Endometrial microvascular endothelial cells (primary cell): Measurements from ENCODE around the gene PRSS3. TPM values are rescaled to one million over a fixed set of nuclear protein-coding genes. Genes with fewer than 3 reads are reported as not detected.
"Not testable (repeated sequence)": the region's sequence is repeated elsewhere in the genome, so short reads cannot be mapped to it uniquely, and the experiment has no call there.

Experiments
- in situ Hi-C: cut with HindIII; loops from 2 replicates; pipeline ENCODE4 v1.10.0; 2017; ENCODE audit warnings: low sequenced_read_pairs, low pct_unique_long_range_greater_than_20kb; ENCODE audit errors: inconsistent ontology term
- total RNA-seq: library from RNA; depleted of rRNA; stranded (reverse); fragments of >200 nt; gene quantifications from one replicate; pipeline ENCODE4 v1.2.3, GENCODE V29; 2015; ENCODE audit errors: inconsistent ontology term

Gene PRSS3
- total RNA-seq, 1 donor from 2014 or later: 90.0 TPM

- in situ Hi-C loops: no loop called here
These were observed 18.6 kb downstream of the PRSS3 start for GRCh38 chr9:33813712-33814641.

GRCh38 chr9:33815781-33816180 lies 20.4 kb downstream of the PRSS3 start:
- in situ Hi-C loops: no loop called here

GRCh38 chr9:33816327-33817252 lies 21.2 kb downstream of the PRSS3 start, which contains the start of gene UBE2R2:
UBE2R2 (plus strand) TSS chr9:33817160; CDS start chr9:33817758, 598 bp downstream.
- in situ Hi-C loops: no loop called here

GRCh38 chr9:33817327-33818166 lies 22.2 kb downstream of the PRSS3 start:
- in situ Hi-C loops: no loop called here

DNA sequence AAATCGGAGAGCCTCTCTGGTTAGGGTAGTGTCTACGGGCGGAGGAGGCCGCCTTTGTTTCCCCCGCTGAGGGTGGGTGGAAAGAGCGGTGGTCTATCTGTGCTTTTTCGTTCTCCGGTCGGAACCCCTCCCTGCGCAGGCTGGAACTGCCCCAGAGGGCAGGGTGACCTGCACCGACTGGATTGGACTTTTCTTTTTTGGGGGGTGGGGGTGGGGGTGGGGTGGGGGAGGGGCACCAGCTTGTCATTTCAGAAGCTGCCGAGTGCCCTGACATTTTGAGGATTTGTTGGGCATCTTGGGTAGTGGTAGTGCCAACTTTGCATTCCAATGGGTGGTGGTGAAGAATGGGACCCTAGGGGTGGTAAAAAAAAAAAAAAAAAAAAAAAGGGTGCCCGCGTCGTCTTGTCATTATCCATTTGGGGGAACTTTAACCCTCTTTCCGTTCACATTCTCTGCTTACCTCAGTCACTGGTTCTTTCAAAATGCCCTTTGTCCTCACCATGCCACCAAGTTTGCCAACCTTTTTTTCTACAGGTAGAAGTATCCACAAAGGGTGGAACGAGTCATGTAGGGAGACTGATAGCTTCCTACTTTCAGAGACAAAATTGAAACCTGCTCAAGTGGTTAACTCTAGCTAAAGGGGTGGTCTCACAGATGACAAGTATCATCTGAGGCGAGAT lies 22.9 kb downstream of the PRSS3 start:
- in situ Hi-C loops: no loop called here

DNA sequence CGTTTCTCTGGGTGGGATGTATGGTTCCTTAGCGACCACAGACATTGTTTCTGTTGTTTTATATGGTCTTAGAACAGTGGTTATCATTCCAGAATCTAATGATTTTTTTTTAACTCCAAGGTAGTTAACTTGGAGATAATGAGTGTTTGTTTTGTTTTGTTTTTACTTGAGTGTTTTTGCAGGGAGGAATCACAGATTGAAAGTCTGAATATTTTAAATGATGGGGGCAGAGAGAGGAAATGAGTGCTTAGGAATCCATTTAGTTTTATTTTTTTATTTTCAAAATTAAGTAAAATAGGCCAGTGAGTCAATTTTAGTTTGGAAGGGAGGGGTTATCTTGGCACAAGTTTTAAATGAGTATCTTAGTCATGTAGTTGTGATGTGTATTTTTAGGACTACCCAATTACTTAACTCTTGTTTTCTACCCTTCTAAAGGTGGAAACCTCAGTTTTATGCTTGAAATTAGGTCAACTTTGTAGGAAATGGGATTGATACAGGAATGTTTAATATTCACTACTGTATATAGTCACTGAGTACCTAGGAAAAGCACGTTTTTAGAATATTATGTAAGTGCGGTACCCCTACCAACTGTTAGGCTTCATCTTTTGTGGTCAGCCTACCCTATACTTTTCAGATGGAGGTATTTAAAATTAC lies 23.6 kb downstream of the PRSS3 start:
- in situ Hi-C loops: no loop called here

GRCh38 chr9:33820231-33820745 lies 24.9 kb downstream of the PRSS3 start:
- in situ Hi-C loops: no loop called here

DNA sequence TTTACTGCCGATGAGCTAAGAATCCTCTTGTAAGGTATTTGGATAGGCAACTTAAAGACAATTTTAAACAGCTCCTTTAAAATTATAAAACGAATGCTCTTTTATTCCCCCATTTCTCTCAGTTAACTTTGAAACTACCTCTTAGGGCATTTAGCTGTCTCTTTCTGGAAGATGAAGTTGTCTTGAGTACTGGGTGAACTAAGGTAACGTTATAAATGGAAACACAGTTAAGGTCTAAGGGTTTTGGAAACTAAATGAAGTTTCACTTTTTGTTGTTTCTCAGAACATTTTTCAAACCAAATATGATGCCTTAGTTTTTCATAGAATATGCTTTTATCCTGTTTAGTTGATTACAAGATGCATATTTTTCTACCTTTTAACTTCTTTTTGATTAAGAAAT lies 28.4 kb downstream of the PRSS3 start:
- in situ Hi-C loops: no loop called here

GRCh38 chr9:33827285-33827684 lies 31.9 kb downstream of the PRSS3 start:
- in situ Hi-C loops: not testable (repeated sequence)

DNA sequence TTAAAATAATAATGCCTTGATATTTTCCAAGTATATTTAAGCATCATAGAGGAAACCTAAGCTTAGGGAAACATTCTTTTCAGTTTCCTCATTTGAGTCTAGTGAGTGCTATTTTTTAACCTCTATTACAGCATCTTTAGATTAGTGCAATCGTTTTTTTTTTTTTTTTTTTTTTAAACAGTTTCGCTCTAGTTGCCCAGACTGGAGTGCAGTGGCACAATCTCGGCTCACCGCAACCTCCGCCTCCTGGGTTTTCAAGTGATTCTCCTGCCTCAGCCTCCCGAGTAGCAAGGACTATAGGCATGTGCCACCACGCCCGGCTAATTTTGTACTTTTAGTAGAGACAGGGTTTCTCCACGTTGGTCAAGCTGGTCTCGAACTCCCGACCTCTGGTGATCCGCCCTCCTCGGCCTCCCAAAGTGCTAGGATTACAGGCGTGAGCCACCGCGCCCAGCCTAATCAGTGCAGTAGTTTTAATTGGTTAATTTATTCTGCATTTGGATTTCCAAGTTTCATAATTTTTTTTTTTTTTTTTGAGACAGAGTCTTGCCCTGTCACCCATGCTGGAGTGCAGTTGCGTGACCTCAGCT lies 34.4 kb downstream of the PRSS3 start:
- in situ Hi-C loops: not testable (repeated sequence)

DNA sequence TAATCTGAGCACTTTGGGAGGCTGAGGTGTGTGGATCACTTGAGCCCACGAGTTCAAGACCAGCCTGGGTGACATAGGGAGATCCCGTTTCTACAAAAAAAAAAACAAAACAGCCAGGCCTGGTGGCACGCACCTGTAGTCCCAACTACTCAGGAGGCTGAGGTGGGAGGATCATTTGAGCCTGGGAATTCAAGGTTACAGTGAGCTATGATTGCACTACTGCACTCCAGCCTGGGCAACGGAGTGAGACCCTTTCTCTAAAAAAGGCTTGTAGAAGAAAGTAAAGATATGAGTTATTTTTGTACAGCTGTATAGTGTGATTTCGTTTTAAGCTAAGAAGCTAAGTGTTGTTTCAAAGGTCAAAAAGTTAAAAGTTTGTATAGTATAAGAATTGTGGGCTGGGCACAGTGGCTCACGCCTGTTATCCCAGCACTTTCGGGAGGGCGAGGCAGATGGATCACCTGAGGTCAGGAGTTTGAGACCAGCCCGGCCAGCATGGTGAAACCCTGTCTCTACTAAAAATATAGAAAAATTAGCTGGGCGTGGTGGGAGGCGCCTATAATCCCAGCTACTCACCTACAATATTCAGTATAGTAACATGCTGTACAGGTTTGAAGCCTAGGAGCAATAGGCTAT lies 40.4 kb downstream of the PRSS3 start:
- in situ Hi-C loops: no loop called here

- in situ Hi-C loops: not testable (repeated sequence)
These were observed 40.9 kb downstream of the PRSS3 start for GRCh38 chr9:33836261-33836660.

GRCh38 chr9:33837138-33837537 lies 41.8 kb downstream of the PRSS3 start:
- in situ Hi-C loops: no loop called here

DNA sequence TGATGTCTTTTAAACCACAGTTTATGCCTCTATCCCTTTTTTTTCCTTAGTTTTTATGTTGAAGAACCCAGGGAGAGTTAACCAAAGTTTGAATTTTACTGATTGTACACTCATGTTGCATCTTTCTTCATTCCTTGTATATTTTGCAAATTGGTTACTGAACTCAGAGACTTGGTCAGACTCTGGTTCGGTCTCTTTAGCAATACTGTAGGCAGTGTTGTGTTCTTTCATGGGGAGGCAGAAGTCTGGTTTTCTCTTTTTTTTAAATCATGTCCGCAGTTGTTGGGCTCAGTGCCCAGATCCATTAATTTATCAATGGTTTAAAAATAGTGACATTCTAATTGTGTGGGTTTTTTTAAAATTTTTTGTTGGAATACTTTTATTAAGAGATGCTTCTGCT lies 45.0 kb downstream of the PRSS3 start:
- in situ Hi-C loops: no loop called here

DNA sequence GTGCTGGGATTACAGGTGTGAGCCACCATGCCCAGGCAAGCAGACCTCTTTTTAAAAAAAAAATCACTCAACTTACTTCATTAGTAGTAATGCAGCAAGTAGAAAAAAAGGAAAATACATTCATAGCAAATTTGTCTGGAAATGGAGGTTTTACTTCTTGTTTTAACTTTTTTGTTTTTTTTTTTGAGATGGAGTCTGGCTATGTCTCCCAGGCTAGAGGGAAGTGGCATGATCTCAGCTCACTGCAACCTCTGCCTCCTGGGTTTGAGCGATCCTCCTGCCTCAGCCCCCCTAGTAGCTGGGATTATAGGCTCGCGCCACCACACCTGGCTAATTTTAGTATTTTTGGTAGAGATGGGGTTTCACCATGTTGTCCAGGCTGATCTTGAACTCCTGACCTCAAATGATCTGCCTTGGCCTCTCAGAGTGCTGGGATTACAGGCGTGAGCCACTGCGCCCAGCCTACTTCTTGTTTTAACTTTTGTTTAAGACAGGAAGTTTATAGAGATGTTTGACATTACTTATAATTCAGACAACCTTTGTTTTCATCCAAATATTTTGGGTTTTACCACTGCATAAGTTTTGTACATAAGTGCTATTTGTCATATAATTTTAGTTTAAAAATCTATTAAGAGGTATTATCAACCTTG lies 48.1 kb downstream of the PRSS3 start:
- in situ Hi-C loops: no loop called here

DNA sequence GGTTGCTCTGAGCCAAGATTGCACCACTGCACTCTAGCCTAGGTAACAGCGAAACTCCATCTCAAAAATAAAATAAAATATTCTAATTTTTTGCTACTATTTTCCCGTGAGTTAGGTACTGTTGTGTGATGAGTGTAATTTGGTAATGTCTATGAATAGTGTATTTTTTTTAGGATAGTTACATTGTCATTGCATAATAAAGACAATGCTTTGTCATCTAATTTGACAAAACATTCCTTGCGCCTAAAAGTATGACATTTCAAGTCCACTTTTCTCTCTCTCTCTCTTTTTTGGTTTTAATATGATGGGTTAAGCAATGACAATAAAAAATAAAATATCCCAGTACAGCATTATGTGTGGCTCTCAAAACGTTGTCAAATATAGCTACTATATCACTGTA lies 50.9 kb downstream of the PRSS3 start:
- in situ Hi-C loops: no loop called here
